Activated CD4-positive, CD25-positive, alpha-beta regulatory T cell treated with anti-CD3 and anti-CD28 coated beads, Interleukin-2, amount 50 U/mL, for 72 hours (primary cell): Measurements from ENCODE around the gene WNT1.

ENCODE experiments used
- DNase-seq: peaks from one replicate; pipeline ENCODE4 v3.0.0; 2021

Gene WNT1

GRCh38 chr12:49012739-49013138, 34.6 kb downstream of the WNT1 start:
- DNase-seq = no peak

- DNase-seq = no peak
Observed at GRCh38 chr12:49013428-49013827, 35.3 kb downstream of the WNT1 start.

- DNase-seq = no peak
Observed at GRCh38 chr12:49014547-49014946, 36.4 kb downstream of the WNT1 start.

GRCh38 chr12:49015196-49015595, 37.1 kb downstream of the WNT1 start:
- no peak for DNase-seq

- no peak for DNase-seq
Observed at GRCh38 chr12:49017891-49018260, 39.8 kb downstream of the WNT1 start.

GRCh38 chr12:49018261-49019119, 40.4 kb downstream of the WNT1 start, which contains the start of gene PRKAG1:
Gene PRKAG1 (minus strand): TSS chr12:49018776. CDS start chr12:49018740, 36 bp downstream.
- peak; percentile 94 for DNase-seq

- DNase-seq = no peak
Observed at GRCh38 chr12:49019120-49019430, 41.0 kb downstream of the WNT1 start.

- DNase-seq = no peak
Observed at GRCh38 chr12:49019443-49020324, 41.6 kb downstream of the WNT1 start.

- no peak for DNase-seq
Observed at GRCh38 chr12:49020441-49020840, 42.3 kb downstream of the WNT1 start.

GRCh38 chr12:49021292-49021915, 43.3 kb downstream of the WNT1 start:
- DNase-seq = no peak

GRCh38 chr12:49022558-49023178, 44.5 kb downstream of the WNT1 start:
- no peak for DNase-seq

GRCh38 chr12:49023812-49024211, 45.7 kb downstream of the WNT1 start:
- DNase-seq = no peak

- no peak for DNase-seq
Observed at GRCh38 chr12:49024543-49024942, 46.4 kb downstream of the WNT1 start.

GRCh38 chr12:49025463-49025862, 47.3 kb downstream of the WNT1 start:
- no peak for DNase-seq

GRCh38 chr12:49026101-49026500, 48.0 kb downstream of the WNT1 start:
- no peak for DNase-seq

- no peak for DNase-seq
Observed at GRCh38 chr12:49026678-49027480, 48.8 kb downstream of the WNT1 start.

GRCh38 chr12:49027846-49028555, 49.9 kb downstream of the WNT1 start:
- DNase-seq = no peak

GRCh38 chr12:49028666-49029275, 50.6 kb downstream of the WNT1 start:
- no peak for DNase-seq

- DNase-seq = no peak
Observed at GRCh38 chr12:49030119-49030518, 52.0 kb downstream of the WNT1 start.

GRCh38 chr12:49030714-49031572, 52.8 kb downstream of the WNT1 start:
- DNase-seq = no peak
